KMS-11 (cell line): ENCODE measurements around the gene ODAD4.

Experiments used
- H2AFZ ChIP-seq: fragments of 200-600 bp; sonication (generic); 2 replicates; pipeline ENCODE4 v1.6.1; 2016; ENCODE audit warnings: antibody characterized with exemption, mixed run types, low read depth
- H3K27ac ChIP-seq: fragments of 200-600 bp; sonication (generic); 2 replicates; pipeline ENCODE4 v1.6.1; 2016; ENCODE audit warnings: mild to moderate bottlenecking, mixed run types
- H3K27me3 ChIP-seq: fragments of 200-600 bp; sonication (generic); 2 replicates; pipeline ENCODE4 v1.6.1; 2017; ENCODE audit warnings: mild to moderate bottlenecking, low read depth, mixed run types, moderate library complexity; ENCODE audit not compliant: insufficient read depth
- H3K36me3 ChIP-seq: fragments of 200-600 bp; sonication (generic); 2 replicates; pipeline ENCODE4 v1.6.1; 2017; ENCODE audit warnings: mild to moderate bottlenecking, mixed run types; ENCODE audit not compliant: insufficient read depth
- H3K4me1 ChIP-seq: fragments of 200-600 bp; sonication (generic); 2 replicates; pipeline ENCODE4 v1.6.1; 2016; ENCODE audit warnings: mild to moderate bottlenecking, low read depth, mixed run types; ENCODE audit not compliant: poor library complexity, severe bottlenecking
- H3K4me2 ChIP-seq: fragments of 200-600 bp; sonication (generic); 2 replicates; pipeline ENCODE4 v1.7.0; 2016; ENCODE audit warnings: mild to moderate bottlenecking, mixed run types
- H3K4me3 ChIP-seq: fragments of 200-600 bp; sonication (generic); IDR thresholded peaks from 2 replicates; pipeline ENCODE4 v1.6.1; 2017; ENCODE audit warnings: low read depth, low read length, mixed read lengths; ENCODE audit not compliant: insufficient read depth
- H3K79me2 ChIP-seq: fragments of 200-600 bp; sonication (generic); 2 replicates; pipeline ENCODE4 v1.6.1; 2016; ENCODE audit warnings: low read depth, mixed run types; ENCODE audit not compliant: insufficient read depth
- H3K9ac ChIP-seq: fragments of 200-600 bp; sonication (generic); 2 replicates; pipeline ENCODE4 v1.6.1; 2016; ENCODE audit warnings: mild to moderate bottlenecking, mixed run types
- H4K20me1 ChIP-seq: fragments of 200-600 bp; sonication (generic); 2 replicates; pipeline ENCODE4 v1.6.1; 2016; ENCODE audit warnings: mild to moderate bottlenecking, mixed run types; ENCODE audit not compliant: insufficient read depth
- TF ChIP-seq, protein P1 (sequence below): fragments of 200-600 bp; sonication (generic); conservative IDR thresholded peaks from 2 replicates; pipeline ENCODE4 v1.6.1; 2017; ENCODE audit warnings: low read depth, mild to moderate bottlenecking, antibody characterized with exemption, low read length, moderate library complexity, mixed read lengths

ODAD4 gene

DNA sequence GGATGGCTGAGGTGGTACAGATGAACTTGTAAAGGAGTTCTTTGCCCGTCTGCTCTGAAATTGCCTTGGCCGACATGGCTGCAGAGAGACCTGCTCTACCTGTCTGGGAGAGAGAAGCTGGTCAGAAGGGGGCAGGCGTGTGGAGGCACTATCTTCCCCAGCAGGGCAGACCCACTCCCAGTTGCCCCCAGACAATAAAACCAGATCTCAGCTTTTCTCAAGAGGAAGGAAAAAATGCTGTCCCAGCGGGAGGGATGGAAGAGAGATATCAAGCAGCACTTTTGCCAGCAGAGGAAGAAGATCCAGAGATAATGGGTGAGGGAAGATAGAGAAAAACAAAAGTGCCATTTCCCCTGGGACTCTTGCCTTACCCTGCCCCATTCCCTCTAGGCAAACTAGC, 16.6 kb upstream of the ODAD4 start:
- H3K9ac ChIP-seq, result no peak overlapping the region
- H3K27me3 ChIP-seq, result no peaks in the 10 kb centered on the region
- peaks cover 13% of the 10 kb centered on the region; the same call in 1 of the 2 replicates for H4K20me1 ChIP-seq
- no peak overlapping the region for H3K27ac ChIP-seq
- no peak overlapping the region for H3K4me3 ChIP-seq
- TF ChIP-seq, protein P1, sequence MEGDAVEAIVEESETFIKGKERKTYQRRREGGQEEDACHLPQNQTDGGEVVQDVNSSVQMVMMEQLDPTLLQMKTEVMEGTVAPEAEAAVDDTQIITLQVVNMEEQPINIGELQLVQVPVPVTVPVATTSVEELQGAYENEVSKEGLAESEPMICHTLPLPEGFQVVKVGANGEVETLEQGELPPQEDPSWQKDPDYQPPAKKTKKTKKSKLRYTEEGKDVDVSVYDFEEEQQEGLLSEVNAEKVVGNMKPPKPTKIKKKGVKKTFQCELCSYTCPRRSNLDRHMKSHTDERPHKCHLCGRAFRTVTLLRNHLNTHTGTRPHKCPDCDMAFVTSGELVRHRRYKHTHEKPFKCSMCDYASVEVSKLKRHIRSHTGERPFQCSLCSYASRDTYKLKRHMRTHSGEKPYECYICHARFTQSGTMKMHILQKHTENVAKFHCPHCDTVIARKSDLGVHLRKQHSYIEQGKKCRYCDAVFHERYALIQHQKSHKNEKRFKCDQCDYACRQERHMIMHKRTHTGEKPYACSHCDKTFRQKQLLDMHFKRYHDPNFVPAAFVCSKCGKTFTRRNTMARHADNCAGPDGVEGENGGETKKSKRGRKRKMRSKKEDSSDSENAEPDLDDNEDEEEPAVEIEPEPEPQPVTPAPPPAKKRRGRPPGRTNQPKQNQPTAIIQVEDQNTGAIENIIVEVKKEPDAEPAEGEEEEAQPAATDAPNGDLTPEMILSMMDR, result no peak
- peaks cover 74% of the 10 kb centered on the region for H3K79me2 ChIP-seq
- H3K4me2 ChIP-seq, result no peak overlapping the region
- peaks cover 21% of the 10 kb centered on the region for H3K4me1 ChIP-seq
- H3K36me3 ChIP-seq, result peaks cover 28% of the 10 kb centered on the region; the same call in 1 of the 2 replicates
- no peak overlapping the region for H2AFZ ChIP-seq

DNA sequence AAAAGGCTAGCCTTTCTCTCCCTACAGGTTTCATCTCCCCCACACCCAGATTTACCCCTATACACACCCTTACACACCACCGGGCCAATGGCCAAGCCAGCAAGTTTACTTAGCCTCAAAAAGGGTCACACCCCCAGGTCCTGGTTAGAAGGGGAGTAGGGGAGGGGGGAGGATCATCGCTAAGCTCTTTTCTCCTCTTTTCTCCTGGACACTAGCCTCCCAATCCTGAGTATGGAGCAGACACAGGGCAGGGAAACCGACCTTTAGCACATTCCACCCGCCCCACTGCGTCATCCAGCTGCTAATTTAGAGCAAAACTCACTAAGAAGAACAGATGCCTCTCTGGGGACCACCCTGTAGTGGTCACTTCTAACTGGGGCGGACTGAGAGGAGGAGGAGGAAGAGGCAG, 16.1 kb upstream of the ODAD4 start:
- H3K9ac ChIP-seq, result no peak overlapping the region

DNA sequence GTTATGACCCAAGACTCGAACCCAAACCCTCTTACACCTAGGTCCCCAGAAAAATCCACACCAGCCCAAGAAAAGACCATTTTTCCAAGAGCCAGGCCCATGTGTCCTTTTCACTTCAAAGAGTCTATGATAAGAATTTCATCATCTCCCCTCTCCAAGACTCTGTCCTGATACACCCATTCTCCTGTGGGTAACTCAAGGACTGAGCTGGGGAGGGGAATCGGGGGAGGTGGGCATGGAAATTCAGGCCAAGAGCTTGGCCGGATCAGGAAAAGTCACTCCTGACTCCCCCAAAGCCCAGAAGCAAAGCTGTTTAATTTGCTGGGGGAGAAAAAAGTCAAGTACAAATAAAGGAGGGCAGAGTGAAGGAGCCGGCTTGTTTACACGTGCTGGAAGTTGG, 15.4 kb upstream of the ODAD4 start:
- Histone ChIP-seq H3K4me1 (peaks cover 30% of the 10 kb centered on the region), H3K27ac (no peak overlapping the region), H3K79me2 (peaks cover 74% of the 10 kb centered on the region), H4K20me1 (peaks cover 13% of the 10 kb centered on the region; the same call in 1 of the 2 replicates), H3K27me3 (no peaks in the 10 kb centered on the region), H3K9ac (no peak overlapping the region), H3K4me3 (no peak overlapping the region), H2AFZ (no peak overlapping the region), H3K36me3 (peaks cover 21% of the 10 kb centered on the region; the same call in 1 of the 2 replicates), H3K4me2 (no peak overlapping the region)
- TF ChIP-seq, protein P1, result no peak

More for the DNA sequence above, 16.1 kb upstream of the ODAD4 start:
- Histone ChIP-seq H3K27me3 (no peaks in the 10 kb centered on the region), H4K20me1 (peaks cover 13% of the 10 kb centered on the region; the same call in 1 of the 2 replicates), H3K79me2 (peaks cover 74% of the 10 kb centered on the region), H3K4me1 (peaks cover 23% of the 10 kb centered on the region), H3K4me3 (no peak overlapping the region), H3K36me3 (peaks cover 28% of the 10 kb centered on the region; the same call in 1 of the 2 replicates), H3K27ac (no peak overlapping the region), H3K4me2 (no peak overlapping the region), H2AFZ (no peak overlapping the region)
- TF ChIP-seq, protein P1, result no peak

DNA sequence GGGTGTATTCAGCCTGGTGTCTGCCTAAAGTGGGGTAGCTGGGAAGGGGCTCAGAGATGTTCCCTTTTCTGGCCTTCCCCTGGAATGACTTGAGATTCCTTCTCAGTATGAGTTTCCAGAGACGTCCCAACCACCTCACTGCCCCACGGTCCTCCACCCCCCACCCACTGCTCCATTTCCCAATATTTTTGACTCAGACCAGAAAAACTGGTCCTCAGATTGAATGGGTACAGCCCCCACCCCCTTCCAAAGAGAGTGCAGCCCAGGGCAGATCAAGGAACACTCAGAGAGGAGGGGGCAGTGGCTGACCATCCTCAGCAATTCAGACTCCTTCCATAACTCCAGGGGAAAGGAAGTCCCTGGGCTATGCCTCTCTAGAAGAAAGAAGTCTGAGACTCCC, 14.9 kb upstream of the ODAD4 start:
- Histone ChIP-seq H3K4me3 (no peak overlapping the region), H4K20me1 (peaks cover 13% of the 10 kb centered on the region; the same call in 1 of the 2 replicates), H3K79me2 (peaks cover 74% of the 10 kb centered on the region), H3K27ac (no peak overlapping the region), H2AFZ (no peak overlapping the region), H3K4me1 (peaks cover 32% of the 10 kb centered on the region), H3K4me2 (no peak overlapping the region), H3K27me3 (no peaks in the 10 kb centered on the region), H3K36me3 (peaks cover 18% of the 10 kb centered on the region; the same call in 1 of the 2 replicates), H3K9ac (no peak overlapping the region)
- TF ChIP-seq, protein P1, result no peak
